Measurements from ENCODE around the gene POLR2F. TPM values are rescaled to one million over a fixed set of nuclear protein-coding genes. Genes with fewer than 3 reads are reported as not detected.

Gene POLR2F
- total RNA-seq, 1 experiment from 2014 or later: 116 TPM

DNA sequence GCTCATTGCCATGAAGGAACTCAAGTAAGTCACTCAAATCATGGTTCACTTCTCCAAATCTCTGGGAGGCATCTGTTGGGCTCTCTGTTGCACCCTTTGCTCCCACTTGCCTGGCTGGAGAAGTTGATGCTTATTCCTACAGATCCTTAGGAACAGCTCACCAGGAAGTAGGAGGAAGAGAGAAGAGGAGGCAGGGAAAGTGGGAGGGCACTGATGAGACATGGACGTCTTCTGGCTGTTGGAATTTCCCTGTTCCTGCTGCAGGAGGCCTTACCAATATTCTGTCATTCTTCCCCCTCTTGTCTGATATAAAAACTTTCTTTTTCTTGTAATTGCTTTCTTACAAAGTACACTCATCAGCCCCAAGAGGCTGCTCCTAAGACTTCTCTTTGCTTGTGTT is 13.6 kb downstream of the POLR2F start:
- BruUV-seq (replicated peaks): no TSS peak
- POLR2A ChIA-PET: no interaction called here
- H3K9me3 ChIP-seq: no peaks in the 10 kb centered on the region
- H3K4me3 ChIP-seq (ENCODE audit: low read depth, low read length): no peak overlapping the region
- Mint-ChIP-seq H3K4me3 (ENCODE audit: unreplicated experiment) (no peak overlapping the region), H3K27me3 (ENCODE audit: insufficient read depth, unreplicated experiment) (no peaks in the 10 kb centered on the region), H3K36me3 (ENCODE audit: insufficient read depth, unreplicated experiment) (peaks cover 33% of the 10 kb centered on the region), H3K27ac (ENCODE audit: unreplicated experiment) (no peak overlapping the region), H3K4me1 (ENCODE audit: low read depth, unreplicated experiment) (peaks cover 7% of the 10 kb centered on the region), H3K9me3 (ENCODE audit: unreplicated experiment) (no peaks in the 10 kb centered on the region)
- DNase-seq: no peak
- TF ChIP-seq, protein P1, sequence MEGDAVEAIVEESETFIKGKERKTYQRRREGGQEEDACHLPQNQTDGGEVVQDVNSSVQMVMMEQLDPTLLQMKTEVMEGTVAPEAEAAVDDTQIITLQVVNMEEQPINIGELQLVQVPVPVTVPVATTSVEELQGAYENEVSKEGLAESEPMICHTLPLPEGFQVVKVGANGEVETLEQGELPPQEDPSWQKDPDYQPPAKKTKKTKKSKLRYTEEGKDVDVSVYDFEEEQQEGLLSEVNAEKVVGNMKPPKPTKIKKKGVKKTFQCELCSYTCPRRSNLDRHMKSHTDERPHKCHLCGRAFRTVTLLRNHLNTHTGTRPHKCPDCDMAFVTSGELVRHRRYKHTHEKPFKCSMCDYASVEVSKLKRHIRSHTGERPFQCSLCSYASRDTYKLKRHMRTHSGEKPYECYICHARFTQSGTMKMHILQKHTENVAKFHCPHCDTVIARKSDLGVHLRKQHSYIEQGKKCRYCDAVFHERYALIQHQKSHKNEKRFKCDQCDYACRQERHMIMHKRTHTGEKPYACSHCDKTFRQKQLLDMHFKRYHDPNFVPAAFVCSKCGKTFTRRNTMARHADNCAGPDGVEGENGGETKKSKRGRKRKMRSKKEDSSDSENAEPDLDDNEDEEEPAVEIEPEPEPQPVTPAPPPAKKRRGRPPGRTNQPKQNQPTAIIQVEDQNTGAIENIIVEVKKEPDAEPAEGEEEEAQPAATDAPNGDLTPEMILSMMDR (IDR thresholded peaks at IDR 0.05; ENCODE audit: insufficient read depth in 1 of 2, low read depth in 1 of 2, low read length in 1 of 2, severe bottlenecking in 1 of 2, unreplicated experiment in 1 of 2): no peak
- H3K36me3 ChIP-seq (ENCODE audit: control insufficient read depth, insufficient read depth, low read length): 0 out of 2 replicates have a peak, but pooled peaks cover 5% of the 10 kb centered on the region
- CTCF ChIA-PET: no interaction called here
- H3K4me1 ChIP-seq: no peaks in the 10 kb centered on the region
- intact Hi-C loops (cut with micrococcal nuclease; ENCODE audit: unreplicated experiment): loop anchor here (5.0 kb wide), 1 partner anchor 35 kb away; no protein-coding TSS in a partner anchor
- no peaks in the 10 kb centered on the region for H3K27me3 ChIP-seq (replicated peaks; ENCODE audit: control insufficient read depth, insufficient read depth, low read length)

DNA sequence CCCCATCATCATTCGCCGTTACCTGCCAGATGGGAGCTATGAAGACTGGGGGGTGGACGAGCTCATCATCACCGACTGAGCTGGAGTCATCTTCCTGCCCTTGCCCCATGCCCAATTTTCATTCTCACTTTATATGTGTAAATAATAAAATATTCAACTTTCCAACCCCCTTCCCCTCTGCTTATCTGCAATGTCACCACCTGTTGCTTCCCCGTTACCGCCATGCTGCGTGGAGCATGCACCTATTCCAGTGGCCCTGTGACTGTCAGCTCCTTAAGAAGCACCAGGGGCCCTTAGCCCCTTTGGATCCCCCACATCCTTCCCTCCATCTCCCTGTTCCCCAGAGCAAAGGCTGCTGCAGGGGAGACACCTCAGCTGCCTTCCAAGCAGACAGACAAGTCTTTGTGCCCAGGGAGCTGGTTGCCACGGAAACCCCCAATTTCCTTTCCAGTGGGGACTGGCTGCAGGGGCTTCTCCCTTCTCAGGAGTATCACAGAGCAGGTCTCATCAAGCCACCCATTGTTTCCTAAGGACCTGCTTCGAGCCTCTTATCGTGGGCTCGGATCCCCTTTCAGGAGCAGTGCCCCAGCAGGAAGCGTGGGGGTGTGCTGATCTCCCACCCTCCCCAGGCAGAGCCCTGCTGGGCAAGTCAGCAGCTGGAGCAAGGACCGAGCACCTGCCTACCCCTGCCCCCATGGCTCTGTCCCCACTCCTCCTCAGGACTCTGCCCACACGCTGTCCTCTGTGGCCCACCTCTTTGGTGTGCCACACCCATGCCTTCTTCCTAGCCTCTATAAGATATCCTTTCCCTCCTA is 14.3 kb downstream of the POLR2F start:
- H3K27me3 Mint-ChIP-seq (ENCODE audit: insufficient read depth, unreplicated experiment): no peaks in the 10 kb centered on the region
- Histone ChIP-seq H3K9me3 (no peaks in the 10 kb centered on the region), H3K27me3 (replicated peaks; ENCODE audit: control insufficient read depth, insufficient read depth, low read length) (no peaks in the 10 kb centered on the region), H3K36me3 (ENCODE audit: control insufficient read depth, insufficient read depth, low read length) (0 out of 2 replicates have a peak, but pooled peaks cover 5% of the 10 kb centered on the region), H3K4me3 (ENCODE audit: low read depth, low read length) (no peak overlapping the region), H3K4me1 (no peaks in the 10 kb centered on the region)
- intact Hi-C loops (cut with micrococcal nuclease; ENCODE audit: unreplicated experiment): loop anchor here (5.0 kb wide), 1 partner anchor 36 kb away; no protein-coding TSS in a partner anchor
- no peak for DNase-seq
- no peak overlapping the region for H3K4me3 Mint-ChIP-seq (ENCODE audit: unreplicated experiment)
- no peak overlapping the region for H3K27ac Mint-ChIP-seq (ENCODE audit: unreplicated experiment)
- TF ChIP-seq, protein P1 (IDR thresholded peaks at IDR 0.05; ENCODE audit: insufficient read depth in 1 of 2, low read depth in 1 of 2, low read length in 1 of 2, severe bottlenecking in 1 of 2, unreplicated experiment in 1 of 2): no peak
- no TSS peak for BruUV-seq (replicated peaks)
- H3K4me1 Mint-ChIP-seq (ENCODE audit: low read depth, unreplicated experiment): peaks cover 7% of the 10 kb centered on the region
- ChIA-PET CTCF (no interaction called here), POLR2A (no interaction called here)
- no peaks in the 10 kb centered on the region for H3K9me3 Mint-ChIP-seq (ENCODE audit: unreplicated experiment)
- peaks cover 33% of the 10 kb centered on the region for H3K36me3 Mint-ChIP-seq (ENCODE audit: insufficient read depth, unreplicated experiment)

DNA sequence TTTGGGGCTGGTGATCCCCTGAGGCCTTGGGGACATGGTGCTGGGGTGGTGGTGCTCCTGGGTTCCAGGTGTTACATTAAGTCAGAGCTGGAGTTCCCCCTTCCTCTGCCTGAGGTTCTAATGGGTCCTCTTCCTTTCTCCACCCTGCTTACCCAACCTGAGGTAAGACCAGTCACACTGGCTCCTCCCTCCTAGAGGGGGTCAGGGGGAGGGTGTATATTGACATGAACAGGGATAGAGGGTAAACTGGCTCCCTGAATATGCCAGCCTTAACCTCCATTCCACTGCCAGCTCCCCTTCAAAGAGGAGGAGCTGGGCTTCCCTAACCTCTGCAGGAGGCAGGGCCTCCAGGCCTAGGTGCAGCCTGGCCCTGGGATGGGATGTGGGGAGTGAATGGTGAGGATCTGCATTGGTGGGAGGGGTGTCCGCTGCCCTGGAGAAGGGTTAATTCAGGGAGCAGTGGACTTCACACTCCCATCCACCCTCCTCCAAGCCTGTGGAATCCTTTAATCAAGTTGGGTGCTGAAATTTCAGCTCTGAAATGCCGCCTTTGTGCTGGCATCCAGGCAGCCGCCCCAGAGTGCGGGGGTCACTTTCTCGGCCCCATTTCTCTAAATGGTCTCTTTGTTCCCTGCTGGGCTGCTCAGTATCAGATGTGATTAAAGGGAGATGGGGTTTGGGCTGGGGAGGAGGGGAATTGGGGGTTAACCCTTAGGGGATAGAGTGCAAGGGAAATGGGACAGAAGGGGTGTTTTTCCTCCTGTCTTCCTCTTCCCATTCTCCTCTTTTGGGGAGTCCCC is 15.2 kb downstream of the POLR2F start:
- intact Hi-C loops (cut with micrococcal nuclease; ENCODE audit: unreplicated experiment): loop anchor here (5.0 kb wide), 1 partner anchor 36 kb away; no protein-coding TSS in a partner anchor
- H3K4me3 ChIP-seq (ENCODE audit: low read depth, low read length): no peak overlapping the region

More for the DNA sequence above, 15.2 kb downstream of the POLR2F start:
- CTCF ChIA-PET: no interaction called here
- POLR2A ChIA-PET: no interaction called here
- no peaks in the 10 kb centered on the region for H3K9me3 Mint-ChIP-seq (ENCODE audit: unreplicated experiment)
- TF ChIP-seq, protein P1 (IDR thresholded peaks at IDR 0.05; ENCODE audit: insufficient read depth in 1 of 2, low read depth in 1 of 2, low read length in 1 of 2, severe bottlenecking in 1 of 2, unreplicated experiment in 1 of 2): no peak
- no peak for DNase-seq
- H3K27me3 ChIP-seq (replicated peaks; ENCODE audit: control insufficient read depth, insufficient read depth, low read length): no peaks in the 10 kb centered on the region
- H3K9me3 ChIP-seq: no peaks in the 10 kb centered on the region
- H3K27ac Mint-ChIP-seq (ENCODE audit: unreplicated experiment): no peak overlapping the region
- no TSS peak for BruUV-seq (replicated peaks)
- no peaks in the 10 kb centered on the region for H3K27me3 Mint-ChIP-seq (ENCODE audit: insufficient read depth, unreplicated experiment)
- H3K4me3 Mint-ChIP-seq (ENCODE audit: unreplicated experiment): no peak overlapping the region
- 0 out of 2 replicates have a peak, but pooled peaks cover 5% of the 10 kb centered on the region for H3K36me3 ChIP-seq (ENCODE audit: control insufficient read depth, insufficient read depth, low read length)
- no peaks in the 10 kb centered on the region for H3K4me1 ChIP-seq
- peaks cover 7% of the 10 kb centered on the region for H3K4me1 Mint-ChIP-seq (ENCODE audit: low read depth, unreplicated experiment)
- peaks cover 28% of the 10 kb centered on the region for H3K36me3 Mint-ChIP-seq (ENCODE audit: insufficient read depth, unreplicated experiment)

Measured in Caco-2 (cell line).